ENCODE measurements around the gene C2orf74. TPM values are rescaled to one million over a fixed set of nuclear protein-coding genes. Genes with fewer than 3 reads are reported as not detected.

C2orf74 gene
- 15.4 and 16.4 TPM in 2 replicates for total RNA-seq

DNA sequence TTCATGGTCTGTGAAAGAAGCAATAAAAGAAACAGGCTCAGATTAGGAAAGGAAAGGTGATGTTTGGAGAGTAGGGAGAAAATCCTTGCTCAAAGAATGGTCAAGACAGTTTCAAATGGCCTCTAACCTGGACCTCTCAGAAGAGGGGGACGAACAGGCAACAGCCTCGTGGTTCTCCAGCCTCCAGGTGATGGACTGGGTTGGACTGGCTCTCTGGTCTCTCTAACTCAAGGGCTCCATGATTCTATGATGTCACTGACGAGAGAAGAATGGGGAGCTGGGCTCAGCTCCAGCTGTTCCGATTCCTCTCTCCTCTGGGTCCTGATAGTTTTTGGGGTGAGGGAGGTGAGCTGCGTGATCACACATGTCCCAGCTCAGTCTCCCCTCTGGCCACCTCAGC lies at the start of gene C2orf74:
Gene C2orf74, plus strand, starts transcription at position 301 of the 400 bp plus-strand sequence. CDS start 327 bp downstream, outside the sequence.

Other genes with a start within 250 kb of the C2orf74 start
- gene PEX13, start 144.5 kb upstream of the C2orf74 start, total RNA-seq: 27.1 and 31.1 TPM in 2 replicates
- 6.3 and 6.4 TPM in 2 replicates for gene PUS10, start 143.9 kb upstream of the C2orf74 start, total RNA-seq
- 4.6 and 6.7 TPM in 2 replicates for gene SANBR, start 96.3 kb upstream of the C2orf74 start, total RNA-seq

All from myometrial cell (primary cell).